ENCODE data around the gene STUM. TPM values are rescaled to one million over a fixed set of nuclear protein-coding genes. Genes with fewer than 3 reads are reported as not detected.

Gene STUM
- total RNA-seq, 4 donors from 2014 or later, result 0.92 to 1.9 (median 1.0) TPM

GRCh38 chr1:226622012-226622411, 73.4 kb downstream of the STUM start:
- intact Hi-C loops (cut with DNase I; ENCODE audit: low total_unique reads) (no loop called here), in situ Hi-C loops (cut with MboI; ENCODE audit: low sequenced_read_pairs in 4 of 4) (loop anchor here in 1 of 4 donors (25.0 kb wide), 1 partner anchor 815 kb away; no protein-coding TSS in a partner anchor)
- DNase-seq (no peak), ATAC-seq (no peak)
- Histone ChIP-seq H3K9me3 (peaks cover 0 to 4% (median 0%) of the 10 kb centered on the region in 3 donors), H3K4me3 (peak overlapping the region in 1 of 4 donors; percentile 10), H3K36me3 (no peaks in the 10 kb centered on the region), H3K4me1 (peaks cover 0 to 3% of the 10 kb centered on the region in 2 donors), H3K27ac (no peak overlapping the region), H3K27me3 (no peaks in the 10 kb centered on the region)
- no peak for TF ChIP-seq CTCF (IDR thresholded peaks at IDR 0.05 in 4 of 5, conservative IDR thresholded peaks at IDR 0.05 in 1 of 5)
- no peak for TF ChIP-seq POLR2A (IDR thresholded peaks at IDR 0.05)

GRCh38 chr1:226624526-226624925, 76.0 kb downstream of the STUM start:
- peaks cover 0 to 3% of the 10 kb centered on the region in 2 donors for H3K4me1 ChIP-seq
- TF ChIP-seq CTCF (IDR thresholded peaks at IDR 0.05 in 4 of 5, conservative IDR thresholded peaks at IDR 0.05 in 1 of 5) (no peak), POLR2A (IDR thresholded peaks at IDR 0.05) (no peak)
- ATAC-seq (no peak), DNase-seq (peak in 1 of 2 donors; percentile 8)
- in situ Hi-C loops (cut with MboI; ENCODE audit: low sequenced_read_pairs in 4 of 4), result loop anchor here in 1 of 4 donors (25.0 kb wide), 1 partner anchor 813 kb away; no protein-coding TSS in a partner anchor
- peaks cover 0 to 4% (median 0%) of the 10 kb centered on the region in 3 donors for H3K9me3 ChIP-seq
- intact Hi-C loops (cut with DNase I; ENCODE audit: low total_unique reads), result no loop called here
- no peak overlapping the region for H3K27ac ChIP-seq
- no peaks in the 10 kb centered on the region for H3K36me3 ChIP-seq
- H3K4me3 ChIP-seq, result no peak overlapping the region
- H3K27me3 ChIP-seq, result no peaks in the 10 kb centered on the region

GRCh38 chr1:226625326-226625725, 76.8 kb downstream of the STUM start:
- no peak overlapping the region for H3K27ac ChIP-seq
- no peak overlapping the region for H3K4me3 ChIP-seq
- intact Hi-C loops (cut with DNase I; ENCODE audit: low total_unique reads) (loop anchor here (5.0 kb wide), 1 partner anchor 817 kb away; no protein-coding TSS in a partner anchor), in situ Hi-C loops (cut with MboI; ENCODE audit: low sequenced_read_pairs in 4 of 4) (loop anchor here in 1 of 4 donors (25.0 kb wide), 1 partner anchor 812 kb away; no protein-coding TSS in a partner anchor)
- no peak for TF ChIP-seq POLR2A (IDR thresholded peaks at IDR 0.05)
- TF ChIP-seq CTCF (IDR thresholded peaks at IDR 0.05 in 4 of 5, conservative IDR thresholded peaks at IDR 0.05 in 1 of 5), result no peak
- peaks cover 0 to 3% of the 10 kb centered on the region in 2 donors for H3K4me1 ChIP-seq
- no peak for ATAC-seq
- H3K36me3 ChIP-seq, result no peaks in the 10 kb centered on the region
- H3K27me3 ChIP-seq, result no peaks in the 10 kb centered on the region
- DNase-seq, result peak in 1 of 2 donors; percentile 7
- peaks cover 0 to 4% (median 0%) of the 10 kb centered on the region in 3 donors for H3K9me3 ChIP-seq

GRCh38 chr1:226625832-226626576, 77.4 kb downstream of the STUM start:
- Histone ChIP-seq H3K4me1 (peaks cover 0 to 3% of the 10 kb centered on the region in 2 donors), H3K9me3 (peaks cover 0 to 4% (median 0%) of the 10 kb centered on the region in 3 donors), H3K27me3 (no peaks in the 10 kb centered on the region), H3K36me3 (no peaks in the 10 kb centered on the region), H3K4me3 (no peak overlapping the region), H3K27ac (no peak overlapping the region)
- ATAC-seq (peak; percentile 8 to 22), DNase-seq (peak in 1 of 2 donors; percentile 9)
- in situ Hi-C loops (cut with MboI; ENCODE audit: low sequenced_read_pairs in 4 of 4), result loop anchor here in 1 of 4 donors (25.0 kb wide), 1 partner anchor 811 kb away; no protein-coding TSS in a partner anchor
- intact Hi-C loops (cut with DNase I; ENCODE audit: low total_unique reads), result loop anchor here (5.0 kb wide), 1 partner anchor 816 kb away; no protein-coding TSS in a partner anchor
- TF ChIP-seq POLR2A (IDR thresholded peaks at IDR 0.05) (no peak), CTCF (IDR thresholded peaks at IDR 0.05 in 4 of 5, conservative IDR thresholded peaks at IDR 0.05 in 1 of 5) (no peak)

Measured in gastrocnemius medialis (tissue), 4 donors.